Neutrophil (primary cell): ENCODE results near the gene C20orf144.

Experiments used
- H3K27ac ChIP-seq: fragments of 200-600 bp; sonication (generic); 2 replicates; pipeline ENCODE4 v1.5.1; 2016; ENCODE audit warnings: mild to moderate bottlenecking, moderate library complexity
- H3K27me3 ChIP-seq: fragments of 200-600 bp; sonication (generic); 2 replicates; pipeline ENCODE4 v1.6.0; 2016; ENCODE audit warnings: mild to moderate bottlenecking
- H3K36me3 ChIP-seq: fragments of 200-600 bp; sonication (generic); 2 replicates; pipeline ENCODE4 v1.5.1; 2017
- H3K4me1 ChIP-seq, 2 experiments: fragments of 200-600 bp in 1 of 2; sonication (generic) in 1 of 2; 1 replicate in 1 of 2; 2 replicates in 1 of 2; pipeline versions ENCODE4 v1.5.1 to v1.6.1; 2013 to 2016; ENCODE audit warnings: low read depth in 1 of 2, low read length in 1 of 2, mild to moderate bottlenecking in 1 of 2, moderate library complexity in 1 of 2; ENCODE audit not compliant: control insufficient read depth in 1 of 2, insufficient read depth in 1 of 2
- H3K4me3 ChIP-seq, 2 experiments: fragments of 200-600 bp in 1 of 2; sonication (generic) in 1 of 2; 1 replicate in 1 of 2; 2 replicates in 1 of 2; pipeline ENCODE4 v1.5.1; 2013 to 2016; ENCODE audit warnings: low read depth in 1 of 2, low read length in 1 of 2, mild to moderate bottlenecking in 1 of 2, moderate library complexity in 1 of 2
- H3K9me3 ChIP-seq: fragments of 200-600 bp; sonication (generic); 2 replicates; pipeline ENCODE4 v1.5.1; 2016
- TF ChIP-seq, protein P1 (sequence below): fragments of 200-600 bp; sonication (generic); IDR thresholded peaks from 2 replicates; pipeline ENCODE4 v1.5.1; 2016; ENCODE audit warnings: antibody characterized with exemption

Gene C20orf144

DNA sequence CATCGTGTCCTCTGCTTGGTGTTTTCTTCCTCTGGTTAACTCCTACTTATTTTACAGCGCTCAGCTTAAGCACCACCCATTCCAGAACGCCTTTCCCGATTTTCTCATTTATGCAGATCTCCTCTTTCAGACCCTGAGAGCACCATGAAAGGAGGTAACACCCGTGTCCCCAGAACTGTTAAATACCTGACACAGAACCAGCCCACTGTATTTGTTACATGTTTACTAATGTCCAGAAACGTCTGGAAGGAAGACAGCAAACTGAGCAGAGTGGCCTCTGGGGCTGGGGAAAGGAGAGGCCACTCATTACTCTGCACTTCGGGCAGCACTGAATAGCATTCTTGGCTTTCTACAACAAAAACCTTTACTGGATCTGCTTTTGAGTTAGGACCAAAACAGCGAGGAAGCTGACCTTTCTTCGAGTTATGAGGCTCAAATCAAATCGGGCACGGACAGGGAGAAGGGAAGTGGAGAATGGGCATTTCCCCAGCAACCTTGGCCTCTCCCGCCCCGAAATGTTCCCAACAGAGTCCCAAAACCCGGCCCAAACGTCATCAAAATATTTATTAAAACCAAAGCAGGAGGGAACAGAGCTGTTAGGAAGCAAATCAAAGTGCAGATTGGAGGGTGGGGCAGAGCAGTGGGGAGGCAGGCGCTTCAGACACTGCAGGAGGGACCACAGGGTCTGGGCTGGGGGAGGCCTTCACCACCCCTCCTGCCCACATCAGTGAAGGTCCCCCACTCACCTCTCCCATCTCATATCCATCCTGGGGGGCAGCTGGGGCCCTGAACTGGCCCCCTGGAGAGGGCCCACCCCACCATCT is 13.2 kb downstream of the C20orf144 start:
- Histone ChIP-seq H3K36me3 (peaks cover 5% of the 10 kb centered on the region), H3K9me3 (no peaks in the 10 kb centered on the region), H3K27me3 (no peaks in the 10 kb centered on the region), H3K4me3 (no peak overlapping the region), H3K4me1 (peaks cover 11 to 14% of the 10 kb centered on the region in 2 experiments), H3K27ac (no peak overlapping the region)
- TF ChIP-seq, protein P1, sequence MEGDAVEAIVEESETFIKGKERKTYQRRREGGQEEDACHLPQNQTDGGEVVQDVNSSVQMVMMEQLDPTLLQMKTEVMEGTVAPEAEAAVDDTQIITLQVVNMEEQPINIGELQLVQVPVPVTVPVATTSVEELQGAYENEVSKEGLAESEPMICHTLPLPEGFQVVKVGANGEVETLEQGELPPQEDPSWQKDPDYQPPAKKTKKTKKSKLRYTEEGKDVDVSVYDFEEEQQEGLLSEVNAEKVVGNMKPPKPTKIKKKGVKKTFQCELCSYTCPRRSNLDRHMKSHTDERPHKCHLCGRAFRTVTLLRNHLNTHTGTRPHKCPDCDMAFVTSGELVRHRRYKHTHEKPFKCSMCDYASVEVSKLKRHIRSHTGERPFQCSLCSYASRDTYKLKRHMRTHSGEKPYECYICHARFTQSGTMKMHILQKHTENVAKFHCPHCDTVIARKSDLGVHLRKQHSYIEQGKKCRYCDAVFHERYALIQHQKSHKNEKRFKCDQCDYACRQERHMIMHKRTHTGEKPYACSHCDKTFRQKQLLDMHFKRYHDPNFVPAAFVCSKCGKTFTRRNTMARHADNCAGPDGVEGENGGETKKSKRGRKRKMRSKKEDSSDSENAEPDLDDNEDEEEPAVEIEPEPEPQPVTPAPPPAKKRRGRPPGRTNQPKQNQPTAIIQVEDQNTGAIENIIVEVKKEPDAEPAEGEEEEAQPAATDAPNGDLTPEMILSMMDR: no peak

DNA sequence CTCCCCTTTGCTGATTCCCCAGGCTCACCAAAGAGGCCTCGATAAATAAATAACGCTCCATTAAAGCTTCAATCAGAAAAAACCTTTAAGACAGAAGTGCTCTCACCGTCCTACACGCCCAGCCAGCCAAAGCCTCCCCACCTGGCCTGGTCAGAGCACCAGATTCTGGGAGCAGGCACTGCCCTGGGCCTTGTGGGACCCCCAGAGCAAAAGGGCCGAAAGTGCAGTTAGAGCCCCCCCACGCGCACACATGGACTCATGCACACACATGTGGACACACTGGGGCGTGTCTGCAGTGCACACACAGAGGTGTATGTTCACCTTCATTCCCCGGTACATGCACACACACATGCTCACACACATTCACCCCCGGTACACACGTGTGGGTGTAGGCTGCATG is 14.0 kb downstream of the C20orf144 start:
- Histone ChIP-seq H3K27ac (no peak overlapping the region), H3K27me3 (no peaks in the 10 kb centered on the region), H3K36me3 (peaks cover 5% of the 10 kb centered on the region), H3K9me3 (no peaks in the 10 kb centered on the region), H3K4me3 (no peak overlapping the region), H3K4me1 (peaks cover 11 to 14% of the 10 kb centered on the region in 2 experiments)
- TF ChIP-seq, protein P1: no peak

DNA sequence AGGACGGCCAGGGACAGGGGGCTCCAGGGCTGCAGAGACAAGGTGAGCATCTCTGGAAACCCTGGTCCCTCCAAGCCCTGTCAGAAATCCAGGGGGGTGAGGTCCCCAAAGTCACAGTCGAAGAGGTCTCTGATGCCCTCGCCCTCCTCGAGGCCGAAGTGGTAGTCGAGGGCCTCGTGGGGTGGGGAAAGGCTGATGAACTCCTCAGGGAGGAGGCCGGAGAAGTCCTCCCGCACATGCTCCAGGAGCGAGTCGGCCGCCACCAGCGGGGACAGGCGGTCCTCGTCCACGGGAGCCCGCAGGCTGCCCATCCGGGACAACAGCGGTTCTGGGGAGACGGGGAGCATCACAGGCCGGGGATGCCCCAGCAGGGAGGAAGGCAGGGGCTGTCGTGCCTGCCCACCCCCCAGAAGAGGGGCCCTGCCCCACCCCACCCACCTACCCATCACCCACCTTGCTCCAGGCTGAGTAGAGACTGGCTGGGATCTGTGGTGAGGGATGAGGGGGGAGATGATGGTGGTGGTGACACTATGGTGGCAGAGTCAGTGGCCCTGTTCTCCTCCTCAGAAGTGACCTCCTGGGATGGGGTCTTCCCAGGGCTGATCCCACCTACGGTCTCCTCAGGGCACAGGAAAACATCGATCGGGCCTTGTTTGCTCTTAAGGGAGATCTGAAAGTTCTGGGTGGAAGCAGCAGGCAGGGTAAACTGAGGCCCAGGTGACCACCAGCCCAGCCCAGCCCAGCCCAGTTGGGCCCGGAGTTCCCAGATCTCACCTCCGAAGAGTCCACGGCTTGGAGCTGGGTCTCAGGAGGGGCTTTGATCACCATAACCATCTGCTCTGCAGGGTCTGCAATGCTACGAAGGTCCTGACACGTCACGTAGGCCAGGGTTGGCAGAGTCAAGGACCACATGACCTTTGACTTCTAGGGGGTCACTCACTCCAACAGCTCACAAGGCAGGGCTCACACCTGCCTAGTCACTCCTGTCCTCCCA is 14.8 kb downstream of the C20orf144 start:
- TF ChIP-seq, protein P1: no peak
- Histone ChIP-seq H3K36me3 (peaks cover 5% of the 10 kb centered on the region), H3K27me3 (no peaks in the 10 kb centered on the region), H3K4me1 (peaks cover 11 to 14% of the 10 kb centered on the region in 2 experiments), H3K4me3 (no peak overlapping the region), H3K9me3 (no peaks in the 10 kb centered on the region), H3K27ac (no peak overlapping the region)

DNA sequence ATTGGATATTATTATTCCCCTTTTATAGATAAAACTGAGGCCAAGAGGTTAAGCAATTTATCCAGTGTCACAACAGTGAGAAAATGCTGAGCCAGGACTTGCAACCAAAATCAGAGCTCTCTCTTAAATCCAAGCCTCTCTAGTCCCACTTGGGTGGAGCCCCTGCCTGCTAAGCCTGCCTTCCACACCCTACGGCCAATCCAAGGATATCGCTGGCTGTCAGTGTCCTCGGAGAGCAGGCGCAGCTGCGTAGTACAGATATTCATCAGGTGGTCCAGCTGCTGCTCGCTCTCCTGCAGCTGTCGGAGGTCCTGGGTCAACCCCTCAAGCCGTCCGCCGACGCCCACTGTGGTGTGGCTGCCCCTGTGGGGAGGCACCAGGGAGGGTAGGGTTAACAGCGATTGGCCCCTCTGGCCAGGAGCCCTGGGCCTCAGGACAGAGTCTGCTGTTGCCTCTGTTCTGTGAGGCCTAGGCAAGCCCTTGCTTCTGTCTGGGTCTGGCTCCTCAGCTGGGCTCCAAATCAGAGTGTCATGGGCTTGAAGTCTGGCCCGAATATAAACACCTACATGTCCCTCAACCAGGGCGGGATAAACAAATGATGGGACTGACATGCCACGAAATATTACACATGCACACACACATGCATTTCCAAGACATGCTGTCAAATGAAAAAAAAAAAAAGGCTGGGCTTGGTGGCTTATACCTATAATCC is 16.0 kb downstream of the C20orf144 start:
- Histone ChIP-seq H3K4me3 (no peak overlapping the region), H3K9me3 (no peaks in the 10 kb centered on the region), H3K36me3 (peaks cover 5% of the 10 kb centered on the region), H3K27me3 (no peaks in the 10 kb centered on the region), H3K27ac (no peak overlapping the region), H3K4me1 (peaks cover 11 to 14% of the 10 kb centered on the region in 2 experiments)
- TF ChIP-seq, protein P1: no peak

DNA sequence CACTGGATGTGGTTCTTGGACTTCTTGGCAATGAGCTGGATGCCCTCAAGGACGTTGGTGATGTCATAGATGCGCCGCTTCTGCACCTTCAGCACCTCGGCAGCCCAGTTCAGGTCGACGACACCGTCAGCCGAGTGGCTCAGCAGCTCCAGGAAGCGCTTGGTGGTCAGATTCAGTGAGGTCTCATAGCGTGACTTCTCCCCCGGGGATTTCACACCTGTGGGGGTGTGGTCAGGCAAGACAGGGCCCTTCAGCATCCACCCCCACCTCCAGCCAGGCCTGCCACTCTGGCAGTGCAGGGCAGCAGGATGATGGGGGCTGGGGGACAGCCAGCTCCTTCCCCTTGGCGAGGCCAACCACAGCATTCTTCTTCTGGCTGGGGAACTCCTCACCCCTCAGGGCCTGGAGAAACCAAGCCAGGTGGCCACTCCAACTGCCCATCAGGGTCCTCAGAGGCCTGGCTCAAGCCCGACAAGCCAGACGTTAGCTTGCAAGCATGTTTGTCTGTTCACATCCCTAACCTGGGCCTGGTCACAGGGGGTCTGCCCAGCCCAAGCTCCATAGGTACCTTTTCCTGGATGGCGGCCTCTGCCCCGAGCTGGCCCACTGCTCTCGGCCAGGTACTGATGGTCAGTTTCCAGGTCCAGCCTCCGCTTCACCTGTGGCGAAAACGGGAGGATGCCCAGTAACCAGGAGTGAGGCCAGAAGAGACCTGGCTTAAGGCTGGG is 17.8 kb downstream of the C20orf144 start:
- Histone ChIP-seq H3K4me3 (no peak overlapping the region), H3K27ac (no peak overlapping the region), H3K27me3 (no peaks in the 10 kb centered on the region), H3K4me1 (peaks cover 4 to 7% of the 10 kb centered on the region in 2 experiments), H3K36me3 (peaks cover 5% of the 10 kb centered on the region), H3K9me3 (no peaks in the 10 kb centered on the region)
- TF ChIP-seq, protein P1: no peak
